OCI-LY3 (cell line): Measurements from ENCODE around the gene KCNMA1.

Experiments
- H2AFZ ChIP-seq: fragments of 200-600, 300-600 bp; shearing (Covaris generic); 2 replicates; pipeline ENCODE4 v1.6.0; 2014; ENCODE audit warnings: antibody characterized with exemption, low read depth, low read length
- H3K27ac ChIP-seq: fragments of 200-600, 300-600 bp; sonication (generic); 2 replicates; pipeline ENCODE4 v1.5.1; 2014; ENCODE audit warnings: mild to moderate bottlenecking, low read length, moderate library complexity, mixed read lengths
- H3K27me3 ChIP-seq: fragments of 200-600, 300-600 bp; sonication (generic); 2 replicates; pipeline ENCODE4 v1.6.1; 2014; ENCODE audit warnings: low read depth, low read length, mixed read lengths
- H3K36me3 ChIP-seq: fragments of 200-600, 300-600 bp; sonication (generic); replicated peaks from 2 replicates; pipeline ENCODE3; 2014; ENCODE audit warnings: low read depth, low read length, mixed read lengths
- H3K4me1 ChIP-seq: fragments of 300-600, 200-600 bp; sonication (generic); 2 replicates; pipeline ENCODE4 v1.6.1; 2014; ENCODE audit warnings: low read length, mixed read lengths
- H3K4me2 ChIP-seq: fragments of 200-600, 300-600 bp; sonication (generic); 2 replicates; pipeline ENCODE4 v1.6.1; 2014; ENCODE audit warnings: low read length, mixed read lengths
- H3K4me3 ChIP-seq: fragments of 300-600, 200-600 bp; sonication (generic); 2 replicates; pipeline ENCODE4 v1.5.1; 2014; ENCODE audit warnings: antibody characterized with exemption, mild to moderate bottlenecking, low read length, moderate library complexity
- H3K79me2 ChIP-seq: fragments of 300-600, 200-600 bp; shearing (Covaris generic); 2 replicates; pipeline ENCODE4 v1.6.1; 2014; ENCODE audit warnings: mild to moderate bottlenecking, low read length, mixed read lengths
- H3K9ac ChIP-seq: fragments of 300-600, 200-600 bp; shearing (Covaris generic); 2 replicates; pipeline ENCODE4 v1.6.0; 2014; ENCODE audit warnings: mild to moderate bottlenecking, low read length, moderate library complexity
- H3K9me3 ChIP-seq: fragments of 200-600, 300-600 bp; shearing (Covaris generic); 2 replicates; pipeline ENCODE4 v1.6.1; 2014; ENCODE audit warnings: low read length, mixed read lengths; ENCODE audit not compliant: insufficient read depth
- H4K20me1 ChIP-seq: fragments of 200-600, 300-600 bp; sonication (generic); 2 replicates; pipeline ENCODE4 v1.6.1; 2016; ENCODE audit warnings: low read length, mixed read lengths; ENCODE audit not compliant: insufficient read depth
- EZH2phosphoT487 ChIP-seq: fragments of 200-600 bp; shearing (Covaris generic); IDR thresholded peaks from 2 replicates; pipeline ENCODE4 v1.6.1; 2018; ENCODE audit warnings: antibody characterized with exemption, mixed run types, low read depth
- TF ChIP-seq, protein P1 (sequence below): fragments of 200-600, 300-600 bp; sonication (generic); IDR thresholded peaks from 2 replicates; pipeline ENCODE4 v1.5.1; 2014; ENCODE audit warnings: antibody characterized with exemption, low read length, low read depth

The KCNMA1 gene

DNA sequence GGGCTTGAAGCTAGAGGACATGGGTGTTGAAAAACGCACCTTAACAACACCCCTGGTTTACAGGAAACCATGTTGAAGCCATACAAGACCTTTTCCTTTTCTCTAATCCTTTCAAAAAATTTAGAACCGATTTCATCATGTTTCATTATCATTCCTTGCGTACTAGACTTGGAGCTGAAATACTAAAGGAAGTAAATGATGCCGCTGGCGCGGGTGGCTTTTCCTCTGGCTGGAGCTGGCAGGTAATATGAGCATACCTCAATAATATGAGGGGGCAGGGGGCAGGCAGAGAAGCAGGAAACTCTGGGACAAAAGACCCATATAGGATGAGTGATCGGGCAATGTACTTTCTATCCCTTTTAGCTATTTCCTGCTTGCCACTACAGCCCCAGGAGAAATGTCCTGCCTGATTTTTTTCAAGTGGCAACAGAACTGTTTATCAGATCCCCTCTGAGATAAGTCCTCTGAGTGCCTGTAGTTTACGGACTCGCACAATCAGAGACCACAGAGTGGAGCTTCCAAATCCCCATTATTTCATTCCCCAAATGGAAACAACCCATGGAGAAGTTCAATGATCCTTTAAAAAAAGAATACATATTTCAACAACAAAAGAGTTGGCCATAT lies 450.1 kb downstream of the KCNMA1 start:
- Histone ChIP-seq H3K4me2 (no peak overlapping the region), H4K20me1 (no peaks in the 10 kb centered on the region)
- TF ChIP-seq, protein P1, sequence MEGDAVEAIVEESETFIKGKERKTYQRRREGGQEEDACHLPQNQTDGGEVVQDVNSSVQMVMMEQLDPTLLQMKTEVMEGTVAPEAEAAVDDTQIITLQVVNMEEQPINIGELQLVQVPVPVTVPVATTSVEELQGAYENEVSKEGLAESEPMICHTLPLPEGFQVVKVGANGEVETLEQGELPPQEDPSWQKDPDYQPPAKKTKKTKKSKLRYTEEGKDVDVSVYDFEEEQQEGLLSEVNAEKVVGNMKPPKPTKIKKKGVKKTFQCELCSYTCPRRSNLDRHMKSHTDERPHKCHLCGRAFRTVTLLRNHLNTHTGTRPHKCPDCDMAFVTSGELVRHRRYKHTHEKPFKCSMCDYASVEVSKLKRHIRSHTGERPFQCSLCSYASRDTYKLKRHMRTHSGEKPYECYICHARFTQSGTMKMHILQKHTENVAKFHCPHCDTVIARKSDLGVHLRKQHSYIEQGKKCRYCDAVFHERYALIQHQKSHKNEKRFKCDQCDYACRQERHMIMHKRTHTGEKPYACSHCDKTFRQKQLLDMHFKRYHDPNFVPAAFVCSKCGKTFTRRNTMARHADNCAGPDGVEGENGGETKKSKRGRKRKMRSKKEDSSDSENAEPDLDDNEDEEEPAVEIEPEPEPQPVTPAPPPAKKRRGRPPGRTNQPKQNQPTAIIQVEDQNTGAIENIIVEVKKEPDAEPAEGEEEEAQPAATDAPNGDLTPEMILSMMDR, result no peak

DNA sequence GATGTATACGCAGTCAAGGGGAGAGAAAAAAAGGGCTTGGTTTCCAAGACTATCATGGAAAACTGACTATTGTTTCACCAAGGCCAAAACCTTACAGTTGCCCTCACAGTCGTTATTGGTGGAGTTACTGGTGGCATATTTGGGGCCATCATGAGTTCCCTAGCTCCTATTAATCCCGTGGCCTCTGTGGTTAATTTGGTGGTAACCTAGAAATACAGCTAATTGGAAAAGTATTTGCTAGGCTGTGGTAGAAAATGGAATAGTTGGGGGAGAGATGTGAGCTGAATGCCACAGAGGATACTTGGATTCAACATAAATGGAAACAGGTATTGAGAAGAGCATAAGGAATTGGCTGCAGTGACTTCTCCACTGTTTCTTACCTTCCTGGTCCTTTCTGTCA lies 450.7 kb downstream of the KCNMA1 start:
- no peaks in the 10 kb centered on the region for H4K20me1 ChIP-seq
- no peaks in the 10 kb centered on the region for H3K9me3 ChIP-seq
- H3K4me3 ChIP-seq, result no peak overlapping the region
- no peaks in the 10 kb centered on the region for H3K27me3 ChIP-seq
- no peaks in the 10 kb centered on the region for H3K36me3 ChIP-seq
- H2AFZ ChIP-seq, result no peak overlapping the region
- TF ChIP-seq EZH2phosphoT487, result no peak
- TF ChIP-seq, protein P1, result no peak
- H3K9ac ChIP-seq, result no peak overlapping the region
- no peaks in the 10 kb centered on the region for H3K4me1 ChIP-seq
- no peak overlapping the region for H3K4me2 ChIP-seq
- H3K27ac ChIP-seq, result no peak overlapping the region
- H3K79me2 ChIP-seq, result no peaks in the 10 kb centered on the region

More for the DNA sequence above, 450.1 kb downstream of the KCNMA1 start:
- no peaks in the 10 kb centered on the region for H3K36me3 ChIP-seq
- H3K27ac ChIP-seq, result no peak overlapping the region
- no peaks in the 10 kb centered on the region for H3K79me2 ChIP-seq
- no peak overlapping the region for H3K9ac ChIP-seq
- no peaks in the 10 kb centered on the region for H3K9me3 ChIP-seq
- H3K4me3 ChIP-seq, result no peak overlapping the region
- H3K4me1 ChIP-seq, result no peaks in the 10 kb centered on the region
- H3K27me3 ChIP-seq, result no peaks in the 10 kb centered on the region
- no peak overlapping the region for H2AFZ ChIP-seq

DNA sequence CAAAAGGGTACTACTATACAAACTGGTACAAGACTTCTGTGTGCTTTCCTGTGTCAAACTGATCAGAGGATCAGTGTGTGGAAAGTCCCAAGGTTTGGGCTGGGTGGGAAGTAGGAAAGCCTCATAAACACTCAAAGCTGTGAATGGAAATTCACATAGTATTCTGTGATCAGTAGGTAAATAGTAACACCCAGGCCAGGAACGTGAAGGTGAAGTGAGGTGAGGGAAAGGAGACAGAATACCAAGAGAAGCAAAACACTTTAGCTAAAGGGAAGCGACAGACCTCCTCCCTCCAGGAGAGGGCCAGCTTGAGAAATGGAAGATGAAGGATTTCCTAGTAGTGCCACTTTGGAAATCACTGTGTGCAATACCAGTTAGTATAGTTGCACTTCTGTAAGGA lies 451.9 kb downstream of the KCNMA1 start:
- no peaks in the 10 kb centered on the region for H3K27me3 ChIP-seq
- H3K4me2 ChIP-seq, result no peak overlapping the region
- TF ChIP-seq, protein P1, result no peak
- TF ChIP-seq EZH2phosphoT487, result no peak
- H3K27ac ChIP-seq, result no peak overlapping the region
- H3K9ac ChIP-seq, result no peak overlapping the region
- H3K36me3 ChIP-seq, result no peaks in the 10 kb centered on the region
- H4K20me1 ChIP-seq, result no peaks in the 10 kb centered on the region
- H3K4me1 ChIP-seq, result no peaks in the 10 kb centered on the region
- no peaks in the 10 kb centered on the region for H3K79me2 ChIP-seq
- no peak overlapping the region for H2AFZ ChIP-seq
- H3K4me3 ChIP-seq, result no peak overlapping the region
- no peaks in the 10 kb centered on the region for H3K9me3 ChIP-seq

DNA sequence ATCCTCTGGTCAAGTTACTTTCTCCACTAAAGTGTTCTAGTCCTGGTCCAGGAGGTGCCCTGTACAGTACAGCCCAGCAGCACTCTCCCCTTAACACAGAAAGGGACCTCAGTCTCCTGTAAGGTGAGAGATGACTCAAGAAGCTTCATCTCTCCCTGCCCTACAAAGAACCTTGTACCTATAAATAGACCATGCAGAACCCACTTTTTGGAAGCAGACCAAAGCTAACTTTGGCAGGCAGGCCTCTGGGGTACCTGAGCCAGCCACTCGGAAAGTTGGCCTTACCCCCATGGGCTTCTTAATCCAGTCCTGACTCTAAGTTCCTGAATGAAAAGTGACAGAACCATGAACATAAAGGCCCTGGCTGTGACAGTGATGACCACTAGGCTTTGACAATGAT lies 454.8 kb downstream of the KCNMA1 start:
- Histone ChIP-seq H3K27ac (no peak overlapping the region), H3K9me3 (no peaks in the 10 kb centered on the region), H3K36me3 (no peaks in the 10 kb centered on the region), H3K4me3 (no peak overlapping the region), H3K4me1 (no peaks in the 10 kb centered on the region), H3K9ac (no peak overlapping the region), H4K20me1 (no peaks in the 10 kb centered on the region), H3K79me2 (no peaks in the 10 kb centered on the region), H3K27me3 (no peaks in the 10 kb centered on the region), H2AFZ (no peak overlapping the region), H3K4me2 (no peak overlapping the region)
- no peak for TF ChIP-seq EZH2phosphoT487
- TF ChIP-seq, protein P1, result no peak
